Endothelial cell of umbilical vein (primary cell): ENCODE results near the gene OXER1.

ENCODE experiments used
- CTCF ChIP-seq, 2 donors: IDR thresholded peaks; 1 replicate in 1 of 2; 2 replicates in 1 of 2; pipeline ENCODE4 v1.5.1; 2011; ENCODE audit warnings: low read length in 2 of 2, mild to moderate bottlenecking in 2 of 2, moderate library complexity in 2 of 2, control low read depth in 1 of 2, inconsistent platforms in 1 of 2, low read depth in 1 of 2; ENCODE audit not compliant: insufficient read depth in 1 of 2; ENCODE audit errors: extremely low read depth in 1 of 2
- GATA2 ChIP-seq: IDR thresholded peaks from 2 replicates; pipeline ENCODE4 v1.7.0; 2011; ENCODE audit warnings: low read depth, mild to moderate bottlenecking, moderate library complexity, mixed read lengths, low read length; ENCODE audit not compliant: insufficient read length, insufficient read depth
- POLR2A ChIP-seq: IDR thresholded peaks from 2 replicates; pipeline ENCODE4 v1.6.1; 2012; ENCODE audit warnings: low read depth, mild to moderate bottlenecking, control low read depth, low read length
- POLR2AphosphoS5 ChIP-seq: IDR thresholded peaks from 2 replicates; pipeline ENCODE4 v1.6.1; 2012; ENCODE audit warnings: low read depth, mild to moderate bottlenecking, control low read depth, low read length, moderate library complexity; ENCODE audit not compliant: insufficient read depth

DNA sequence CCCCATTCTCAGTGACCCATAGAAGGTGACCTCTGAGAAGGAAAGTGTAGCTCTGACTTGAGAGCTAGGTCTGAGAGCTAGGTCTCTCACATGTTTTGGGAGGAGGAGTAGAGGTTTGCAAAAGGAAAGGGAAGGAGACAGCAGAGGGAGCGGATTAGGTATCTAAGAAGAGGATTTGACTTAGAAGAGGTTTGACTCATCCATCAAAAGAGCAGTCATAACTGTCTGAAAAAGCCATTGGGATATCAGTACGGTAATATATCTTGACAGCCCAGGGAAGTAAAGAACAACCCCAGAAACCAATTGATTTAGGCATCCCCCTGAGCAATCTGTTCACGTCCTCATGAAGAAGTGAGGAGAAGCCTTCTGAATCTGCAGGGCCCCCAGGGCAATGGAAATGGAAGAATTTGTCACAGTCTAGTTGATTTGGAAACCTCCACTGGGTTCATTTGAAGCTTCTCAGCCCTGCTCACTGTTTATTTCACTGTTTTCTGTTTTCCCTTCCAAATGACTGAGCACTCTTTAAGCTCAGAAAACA is 19.3 kb downstream of the OXER1 start:
- TF ChIP-seq CTCF (IDR thresholded peaks at IDR 0.05; ENCODE audit: extremely low read depth in 1 of 2, insufficient read depth in 1 of 2, low read depth in 1 of 2, low read length in 2 of 2) (no peak), POLR2A (no peak), POLR2AphosphoS5 (no peak), GATA2 (no peak)
